HG03439 (cell line): ENCODE data around the gene PPP1R27.

Experiments used
- ATAC-seq: cut with Tn5 transposase; IDR thresholded peaks from one replicate; pipeline ENCODE4 v1.9.1; 2021; ENCODE audit warnings: mild to moderate bottlenecking, moderate library complexity; ENCODE audit not compliant: unreplicated experiment

Gene PPP1R27

DNA sequence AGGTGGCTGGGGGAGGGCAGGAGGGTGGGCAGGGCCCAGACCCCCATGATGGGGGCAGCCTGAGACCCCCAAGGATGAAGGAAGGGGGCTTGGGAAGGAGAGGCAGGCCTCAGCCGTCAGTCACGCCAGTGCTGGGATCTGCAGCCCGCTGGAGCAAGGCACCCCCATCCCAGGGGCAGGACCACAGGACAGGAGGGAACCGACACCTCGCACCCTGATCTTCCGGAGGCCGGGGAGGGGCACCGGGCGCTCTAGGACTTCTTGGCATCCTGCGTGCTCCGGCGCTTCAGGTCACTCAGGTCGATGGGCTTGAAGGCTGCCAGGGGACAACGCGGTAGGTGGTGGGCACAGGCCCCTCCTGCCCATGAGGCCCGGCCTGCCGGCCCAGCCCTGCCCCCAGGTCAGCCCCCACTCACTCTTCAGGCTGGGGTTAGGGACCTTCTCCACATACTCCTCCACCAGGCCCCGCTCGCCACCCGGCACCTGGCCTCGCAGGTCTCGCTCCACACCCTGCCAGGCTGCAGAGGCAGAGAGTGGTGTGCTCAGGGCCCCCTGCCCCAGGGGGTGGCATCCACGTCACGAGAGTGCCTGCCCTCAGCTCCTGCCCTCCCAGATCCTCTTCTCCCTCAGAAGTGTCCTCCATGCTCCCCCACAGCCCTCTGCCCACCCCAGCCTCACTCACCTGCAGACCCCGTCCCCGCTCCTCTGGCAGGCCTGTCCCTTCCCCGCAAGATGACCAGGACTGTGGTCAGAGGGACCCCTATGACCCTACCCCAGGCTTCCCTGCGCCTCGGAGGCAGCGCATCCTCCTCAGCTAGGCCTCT, 11.6 kb downstream of the PPP1R27 start:
- no peak for ATAC-seq

DNA sequence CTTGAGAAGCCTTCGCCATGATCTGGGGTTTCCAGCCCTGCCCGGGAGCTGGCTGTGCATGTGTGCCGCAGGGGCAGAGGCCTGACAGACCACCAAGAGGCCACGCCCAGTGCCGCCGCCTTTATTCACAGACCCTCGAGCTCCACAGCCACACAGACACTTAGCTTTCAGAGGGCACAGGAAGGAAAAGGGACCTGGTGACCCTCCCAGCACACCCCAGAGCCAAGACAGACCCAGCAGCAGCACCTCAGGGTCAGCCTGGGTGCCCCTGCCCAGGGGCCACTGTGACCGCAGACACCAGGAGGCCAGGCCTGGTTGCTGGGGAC, 12.6 kb downstream of the PPP1R27 start:
- no peak for ATAC-seq

DNA sequence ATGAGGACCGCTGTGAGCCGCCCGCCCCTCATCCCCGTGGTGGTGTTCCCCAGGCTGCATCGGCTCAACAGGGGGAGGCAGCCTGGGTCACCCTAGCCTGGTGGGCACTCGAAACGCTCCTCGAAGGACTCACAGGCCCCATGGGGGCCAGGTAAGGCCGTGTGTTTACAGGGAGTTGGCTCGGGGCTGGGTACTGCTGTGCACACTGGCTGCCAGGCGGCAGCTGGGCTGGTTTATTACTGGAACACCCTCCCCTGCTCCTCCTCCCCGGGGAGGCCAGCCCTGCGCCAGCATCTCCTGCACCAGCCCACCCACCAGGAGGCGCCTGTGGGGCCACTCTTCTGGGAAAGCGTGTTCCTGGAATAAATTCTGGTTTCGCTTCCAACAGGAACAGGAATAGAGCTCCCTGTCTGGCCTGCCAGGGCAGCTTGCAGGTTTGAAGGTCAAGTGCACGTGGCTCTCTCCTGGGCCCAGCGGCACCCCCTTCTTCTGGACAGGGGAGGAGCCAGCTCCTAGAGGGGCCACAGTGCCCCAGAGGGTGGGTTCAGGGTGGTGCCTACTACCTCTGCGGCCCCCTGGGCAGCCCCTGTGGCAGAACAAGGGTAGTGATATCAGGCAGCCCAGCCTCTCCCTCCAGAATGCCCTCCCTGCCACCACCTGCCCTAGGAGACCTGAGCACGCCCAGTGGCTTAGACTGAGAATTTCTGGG, 13.1 kb downstream of the PPP1R27 start:
- ATAC-seq, result no peak

DNA sequence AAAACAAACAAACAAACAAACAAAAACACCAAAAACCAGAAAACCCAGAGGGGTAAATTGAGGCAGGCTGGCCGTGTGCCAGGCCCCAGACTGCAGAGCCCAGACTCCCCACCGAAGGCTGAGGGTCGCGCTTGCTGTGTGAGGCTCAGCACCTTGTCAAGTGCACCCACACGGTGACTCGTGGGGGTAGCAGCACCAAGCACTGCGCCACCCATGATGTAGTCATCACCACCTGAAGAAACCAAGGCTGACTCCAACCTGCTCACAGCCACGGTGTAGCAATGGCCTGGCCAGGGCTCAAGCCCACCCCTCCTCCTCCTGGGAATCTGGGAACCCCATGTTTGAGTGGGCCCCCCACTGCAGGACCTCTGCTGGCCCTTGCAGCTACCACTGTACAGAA, 13.7 kb downstream of the PPP1R27 start:
- ATAC-seq, result no peak

DNA sequence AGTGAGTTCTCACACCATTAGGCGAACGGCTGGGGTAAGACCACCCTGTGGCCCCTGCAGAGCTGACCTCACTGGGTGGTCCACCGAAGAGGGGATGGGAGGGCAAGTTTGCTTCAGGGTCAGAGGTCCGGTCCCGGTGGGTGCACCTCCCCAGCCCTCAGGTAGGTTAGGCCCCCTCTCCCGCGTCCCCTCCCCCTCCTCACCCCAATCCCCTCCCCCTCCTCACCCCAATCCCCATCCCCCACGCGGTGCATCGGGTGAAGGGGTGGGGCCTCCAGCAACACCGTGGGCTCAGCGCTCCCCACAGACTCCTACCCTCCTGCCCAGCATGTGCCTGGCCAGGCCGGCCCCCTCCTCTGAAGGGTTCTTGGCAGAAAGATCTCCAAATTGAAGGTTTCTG, 15.1 kb downstream of the PPP1R27 start:
- no peak for ATAC-seq

DNA sequence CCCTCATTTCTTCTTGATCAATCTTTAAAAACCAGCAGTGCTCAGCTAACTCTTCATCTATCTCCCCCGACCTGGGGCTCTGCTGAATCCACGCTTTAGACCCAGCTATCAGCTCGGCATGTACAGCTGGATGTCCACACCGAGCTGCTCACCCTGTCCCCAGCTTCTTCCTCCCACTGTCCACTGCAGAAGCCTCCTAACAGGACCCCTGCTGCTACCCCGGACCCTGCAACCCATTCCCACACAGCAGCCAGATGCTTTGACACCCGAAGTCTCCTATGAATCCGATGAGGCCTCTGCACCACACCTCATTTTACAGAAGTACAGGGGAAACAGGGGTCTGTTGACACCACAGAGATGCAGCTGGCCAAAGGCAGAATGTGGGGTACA, 17.1 kb downstream of the PPP1R27 start:
- no peak for ATAC-seq

DNA sequence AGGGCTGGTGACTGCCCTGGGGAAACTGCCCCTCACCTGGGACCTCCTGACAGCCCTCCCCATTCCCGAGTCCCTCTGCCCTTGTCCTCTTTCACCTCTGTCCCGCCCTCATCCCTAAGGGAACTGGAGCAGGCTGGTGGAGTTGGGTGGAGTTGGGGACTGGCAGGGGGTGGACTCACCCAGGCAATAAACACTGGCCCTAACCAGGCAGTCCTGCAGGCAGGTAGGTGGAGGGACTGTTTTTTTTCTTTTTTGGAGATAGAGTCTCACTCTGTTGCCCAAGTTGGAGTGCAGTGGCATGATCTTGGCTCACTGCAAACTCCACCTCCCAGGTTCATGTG, 19.2 kb downstream of the PPP1R27 start:
- ATAC-seq, result no peak

DNA sequence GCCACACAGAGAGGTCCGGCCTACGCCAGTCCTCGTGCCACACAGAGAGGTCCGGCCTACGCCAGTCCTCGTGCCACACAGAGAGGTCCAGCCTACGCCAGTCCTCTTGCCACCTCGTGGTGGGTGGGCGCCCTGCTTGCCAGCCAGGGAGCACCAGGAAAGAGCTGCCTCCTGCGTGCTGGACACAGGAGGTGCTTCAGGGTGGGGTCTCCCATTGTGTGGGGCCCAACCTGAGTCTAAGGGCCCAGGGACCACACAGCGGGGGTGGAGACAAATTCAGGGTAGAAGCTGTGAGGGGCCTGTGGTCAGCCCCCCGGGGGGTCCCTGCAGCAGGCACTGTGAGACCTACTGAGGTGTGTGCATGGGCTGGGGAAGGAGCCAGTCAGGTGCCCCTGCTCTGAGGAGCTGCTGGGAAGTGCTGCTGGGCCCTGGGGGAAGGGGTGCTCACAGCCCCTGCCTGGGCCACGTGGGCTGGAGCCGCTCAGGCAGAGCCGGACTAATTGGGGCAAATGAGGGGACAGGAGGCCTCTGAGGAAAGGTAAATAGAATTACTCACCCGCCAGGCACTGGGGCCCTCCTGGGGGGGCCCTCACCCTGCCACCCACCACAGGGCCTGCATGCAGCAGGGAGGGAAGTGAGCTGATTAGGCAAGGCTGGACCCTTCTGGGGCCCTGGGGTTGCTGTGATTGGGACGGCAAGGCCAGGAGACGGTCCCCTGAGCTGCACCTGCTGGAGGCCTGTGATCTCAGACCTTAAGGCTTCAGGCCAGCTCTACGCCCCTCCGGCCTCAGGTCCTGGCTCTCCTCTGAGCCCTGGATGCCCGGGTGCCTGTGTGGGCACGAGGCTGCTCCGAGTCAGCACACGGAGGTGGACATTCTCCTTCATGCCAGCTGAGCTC, 19.9 kb downstream of the PPP1R27 start:
- no peak for ATAC-seq

DNA sequence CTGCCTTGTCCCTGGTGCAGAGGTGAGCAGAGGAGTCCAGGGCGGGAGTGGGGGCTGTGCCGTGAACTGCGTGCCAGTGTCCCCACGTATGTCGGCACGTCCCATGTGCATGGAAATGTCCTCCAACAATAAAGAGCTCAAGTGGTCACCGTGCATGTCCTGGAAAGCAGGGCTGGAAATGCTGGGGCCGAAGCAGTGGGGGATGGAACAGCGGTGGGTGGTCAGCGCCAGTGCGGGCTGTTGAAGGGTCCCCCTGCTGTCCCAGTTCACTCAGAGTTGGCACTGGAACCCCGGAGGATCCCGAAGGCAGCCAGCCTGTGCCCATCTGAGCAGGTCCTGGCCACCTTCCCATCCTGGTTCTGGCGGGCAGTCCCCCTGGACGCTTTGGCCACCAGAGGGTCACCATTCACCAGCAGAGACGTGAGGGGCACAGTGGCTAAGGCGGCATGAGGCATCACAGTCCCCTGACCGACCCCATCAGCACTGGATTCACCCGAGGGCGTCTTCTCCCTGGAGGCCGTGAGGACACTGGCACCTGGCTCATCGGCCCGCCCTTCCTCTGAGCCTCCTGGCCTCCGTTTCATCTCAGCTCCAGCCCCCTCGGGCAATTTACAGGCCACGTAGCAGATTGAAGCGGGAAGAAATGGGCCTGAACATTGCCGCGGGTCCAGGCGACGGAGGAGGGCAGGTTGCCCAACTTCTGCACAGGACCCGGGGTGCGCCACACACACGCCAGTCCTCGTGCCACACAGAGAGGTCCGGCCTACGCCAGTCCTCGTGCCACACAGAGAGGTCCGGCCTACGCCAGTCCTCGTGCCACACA, 20.8 kb downstream of the PPP1R27 start:
- no peak for ATAC-seq

DNA sequence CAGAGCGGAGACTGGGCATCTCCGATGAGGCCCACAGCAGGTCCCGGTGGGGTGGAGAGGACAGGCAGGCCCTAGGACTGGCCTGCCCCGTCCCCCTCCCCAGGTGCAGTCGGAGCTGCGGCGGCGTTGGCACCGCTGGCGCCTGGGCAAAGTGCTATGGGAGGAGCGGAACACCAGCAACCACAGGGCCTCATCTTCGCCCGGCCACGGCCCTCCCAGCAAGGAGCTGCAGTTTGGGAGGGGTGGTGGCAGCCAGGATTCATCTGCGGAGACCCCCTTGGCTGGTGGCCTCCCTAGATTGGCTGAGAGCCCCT, 21.5 kb downstream of the PPP1R27 start:
- no peak for ATAC-seq

DNA sequence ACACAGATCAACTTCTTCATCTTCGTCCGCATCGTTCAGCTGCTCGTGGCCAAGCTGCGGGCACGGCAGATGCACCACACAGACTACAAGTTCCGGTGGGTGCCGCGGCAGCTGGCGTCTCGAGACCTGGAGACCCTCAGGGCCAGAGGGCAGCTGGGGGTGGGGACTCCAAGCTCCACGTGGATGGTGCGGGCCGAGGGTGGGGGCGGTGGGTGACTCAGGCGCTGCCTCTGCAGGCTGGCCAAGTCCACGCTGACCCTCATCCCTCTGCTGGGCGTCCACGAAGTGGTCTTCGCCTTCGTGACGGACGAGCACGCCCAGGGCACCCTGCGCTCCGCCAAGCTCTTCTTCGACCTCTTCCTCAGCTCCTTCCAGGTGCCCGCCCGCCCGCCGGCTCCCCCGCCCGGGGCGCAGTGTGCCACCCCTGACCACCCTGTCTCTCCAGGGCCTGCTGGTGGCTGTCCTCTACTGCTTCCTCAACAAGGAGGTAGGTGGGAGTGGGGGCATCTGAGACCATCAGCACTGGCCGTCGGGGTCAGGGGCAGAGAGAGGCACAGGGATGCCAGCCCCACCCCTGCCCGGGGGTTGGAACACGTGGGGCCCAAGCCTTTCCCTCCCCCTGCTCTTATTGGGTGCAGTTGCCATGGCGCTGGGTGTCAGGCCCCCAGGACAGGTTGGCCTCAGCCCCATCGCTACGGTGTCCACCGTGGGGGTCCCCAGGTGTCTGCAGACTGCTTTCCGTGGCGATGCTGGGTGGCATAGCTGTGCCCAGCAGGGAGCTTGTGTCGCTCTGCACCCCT, 22.1 kb downstream of the PPP1R27 start:
- no peak for ATAC-seq

DNA sequence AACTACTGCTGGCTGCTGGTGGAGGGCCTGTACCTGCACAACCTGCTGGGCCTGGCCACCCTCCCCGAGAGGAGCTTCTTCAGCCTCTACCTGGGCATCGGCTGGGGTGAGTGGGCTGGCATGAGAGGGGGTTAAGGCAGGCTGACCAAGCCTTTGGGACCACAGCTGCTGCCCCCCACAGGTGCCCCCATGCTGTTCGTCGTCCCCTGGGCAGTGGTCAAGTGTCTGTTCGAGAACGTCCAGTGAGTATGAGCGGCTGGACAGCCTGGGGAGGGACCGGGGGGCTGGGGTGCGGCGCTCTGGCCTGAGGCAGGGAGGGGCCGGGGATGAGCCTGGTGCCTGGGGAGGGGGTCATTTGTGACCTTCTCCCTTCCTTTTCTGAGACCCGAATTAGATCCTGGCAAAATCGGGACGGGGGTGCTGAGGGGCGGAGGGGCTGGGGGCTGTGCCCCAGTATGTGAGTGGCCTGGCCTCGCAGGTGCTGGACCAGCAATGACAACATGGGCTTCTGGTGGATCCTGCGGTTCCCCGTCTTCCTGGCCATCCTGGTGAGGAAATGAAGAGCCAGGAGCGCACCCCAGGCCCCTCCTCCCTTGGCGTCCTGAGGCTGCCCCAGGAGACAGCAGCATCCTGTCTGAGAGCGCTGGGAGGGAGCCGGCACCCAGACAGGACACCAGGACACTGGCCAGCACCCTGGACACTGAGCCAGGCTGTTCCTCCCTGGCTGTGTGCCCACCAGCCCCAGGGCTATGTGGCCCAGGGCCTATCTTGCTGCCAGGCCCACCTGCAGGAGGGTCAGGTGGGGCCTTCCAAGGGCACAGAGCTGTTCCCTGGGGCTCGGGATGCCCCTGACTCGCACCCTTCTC, 22.9 kb downstream of the PPP1R27 start:
- no peak for ATAC-seq

DNA sequence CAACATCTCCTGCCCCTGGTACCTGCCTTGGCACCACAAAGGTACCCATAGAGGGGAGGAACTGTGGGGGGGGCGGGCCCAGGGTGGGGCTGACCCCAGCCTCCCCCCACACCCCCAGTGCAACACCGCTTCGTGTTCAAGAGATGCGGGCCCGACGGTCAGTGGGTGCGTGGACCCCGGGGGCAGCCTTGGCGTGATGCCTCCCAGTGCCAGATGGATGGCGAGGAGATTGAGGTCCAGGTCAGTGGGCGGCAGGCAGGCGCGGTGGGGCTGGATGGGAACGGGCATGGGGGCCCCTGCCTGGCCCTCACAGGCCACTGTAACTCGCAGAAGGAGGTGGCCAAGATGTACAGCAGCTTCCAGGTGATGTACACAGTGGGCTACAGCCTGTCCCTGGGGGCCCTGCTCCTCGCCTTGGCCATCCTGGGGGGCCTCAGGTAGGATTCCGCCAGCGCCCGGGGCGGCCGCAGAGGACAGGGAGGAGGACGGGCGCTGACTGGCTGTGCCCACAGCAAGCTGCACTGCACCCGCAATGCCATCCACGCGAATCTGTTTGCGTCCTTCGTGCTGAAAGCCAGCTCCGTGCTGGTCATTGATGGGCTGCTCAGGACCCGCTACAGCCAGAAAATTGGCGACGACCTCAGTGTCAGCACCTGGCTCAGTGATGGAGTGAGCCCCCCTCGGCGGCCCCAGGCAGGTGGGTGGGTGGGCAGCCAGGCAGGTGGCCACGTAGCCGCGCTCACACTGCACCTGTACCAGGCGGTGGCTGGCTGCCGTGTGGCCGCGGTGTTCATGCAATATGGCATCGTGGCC, 23.8 kb downstream of the PPP1R27 start:
- ATAC-seq, result no peak

DNA sequence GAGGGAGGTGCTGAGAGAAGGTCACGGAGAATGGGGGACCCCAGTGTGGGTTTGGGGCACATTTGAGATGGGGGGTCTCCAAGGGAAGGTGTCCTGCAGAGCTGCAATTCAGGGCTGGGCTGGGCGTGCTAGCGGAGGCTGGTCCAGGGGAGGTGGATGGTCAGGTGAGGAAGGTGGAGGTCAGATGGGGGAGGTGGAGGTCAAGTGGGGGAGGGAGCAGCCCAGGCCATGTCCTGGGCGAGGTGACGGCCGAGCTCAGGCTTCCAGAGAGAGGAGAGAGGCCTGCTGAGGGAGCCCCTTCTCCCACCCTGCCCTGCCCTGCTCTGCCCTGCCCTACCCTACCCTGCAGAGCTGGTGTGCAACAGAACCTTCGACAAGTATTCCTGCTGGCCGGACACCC, 24.4 kb downstream of the PPP1R27 start:
- no peak for ATAC-seq

DNA sequence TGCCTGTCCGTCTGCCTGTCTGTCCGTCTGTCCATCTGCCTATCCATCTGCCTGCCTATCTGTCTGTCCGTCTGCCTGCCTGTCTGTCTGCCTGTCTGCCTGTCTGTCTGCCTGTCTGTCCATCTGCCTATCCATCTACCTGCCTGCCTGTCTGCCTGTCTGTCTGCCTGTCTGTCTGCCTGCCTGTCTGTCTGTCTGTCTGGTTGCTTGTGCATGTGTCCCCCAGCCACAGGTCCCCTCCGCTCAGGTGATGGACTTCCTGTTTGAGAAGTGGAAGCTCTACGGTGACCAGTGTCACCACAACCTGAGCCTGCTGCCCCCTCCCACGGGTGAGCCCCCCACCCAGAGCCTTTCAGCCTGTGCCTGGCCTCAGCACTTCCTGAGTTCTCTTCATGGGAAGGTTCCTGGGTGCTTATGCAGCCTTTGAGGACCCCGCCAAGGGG, 25.3 kb downstream of the PPP1R27 start:
- ATAC-seq, result no peak

DNA sequence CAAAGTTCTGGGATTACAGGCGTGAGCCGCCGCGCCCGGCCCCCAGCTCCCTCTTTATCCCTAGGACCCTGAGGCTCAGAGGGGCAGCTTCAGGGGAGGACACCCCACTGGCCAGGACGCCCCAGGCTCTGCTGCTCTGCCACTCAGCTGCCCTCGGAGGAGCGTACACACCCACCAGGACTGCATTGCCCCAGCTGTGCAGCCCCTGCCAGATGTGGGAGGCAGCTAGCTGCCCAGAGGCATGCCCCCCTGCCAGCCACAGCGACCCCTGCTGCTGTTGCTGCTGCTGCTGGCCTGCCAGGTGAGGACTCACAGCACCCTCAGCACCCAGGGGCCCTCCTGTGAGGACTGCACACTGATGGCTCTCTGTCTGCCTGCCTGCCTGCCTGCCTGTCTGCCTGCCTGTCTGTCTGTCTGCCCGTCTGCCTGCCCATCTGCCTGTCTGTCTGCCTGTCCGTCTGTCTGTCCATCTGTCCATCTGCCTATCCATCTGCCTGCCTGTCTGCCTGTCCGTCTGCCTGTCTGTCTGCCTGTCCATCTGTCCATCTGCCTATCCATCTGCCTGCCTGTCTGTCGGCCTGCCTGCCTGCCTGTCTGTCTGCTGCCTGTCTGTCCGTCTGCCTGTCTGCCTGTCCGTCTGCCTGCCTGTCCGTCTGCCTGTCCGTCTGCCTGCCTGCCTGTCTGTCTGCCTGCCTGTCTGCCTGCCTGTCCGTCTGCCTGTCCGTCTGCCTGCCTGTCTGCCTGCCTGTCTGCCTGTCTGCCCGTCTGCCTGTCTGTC, 25.9 kb downstream of the PPP1R27 start:
- no peak for ATAC-seq

DNA sequence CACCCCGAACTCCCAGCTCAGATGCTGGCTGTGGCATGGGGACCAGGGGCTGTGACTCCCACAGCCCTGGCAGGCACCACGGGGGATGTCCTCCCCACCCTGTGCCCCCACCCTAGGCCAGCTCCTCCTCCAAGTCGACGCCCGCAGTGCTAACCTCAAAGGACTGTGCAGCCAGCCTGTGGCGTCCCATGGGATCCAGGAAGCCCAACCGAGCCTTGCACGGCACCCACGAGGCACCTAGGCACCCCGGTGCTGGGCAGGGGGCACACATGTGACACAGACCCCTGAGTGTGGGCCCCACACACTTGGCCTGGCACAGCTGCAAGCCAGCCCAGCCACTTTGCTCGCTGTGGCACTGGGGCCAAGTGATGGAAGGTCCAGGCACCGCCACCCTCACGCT, 27.0 kb downstream of the PPP1R27 start:
- ATAC-seq, result no peak
